Caco-2 (cell line): ENCODE results near the gene FOXD4. TPM values are rescaled to one million over a fixed set of nuclear protein-coding genes. Genes with fewer than 3 reads are reported as not detected.
A peak's percentile ranks its signal among the peaks of the same experiment; 100 is the strongest.
"Not testable (repeated sequence)": the region's sequence is repeated elsewhere in the genome, so short reads cannot be mapped to it uniquely, and the experiment has no call there.

Source experiments
- BruUV-seq: library from RNA; stranded (reverse); fragments of 400-500 nt; replicated peaks from 2 replicates; lab custom pipeline; 2021; lab: Mats Ljungman, UMichigan
- CTCF ChIA-PET: fragments of 300-600 bp; sonication (Branson Sonifier 250); formaldehyde crosslinking; loops from one replicate; lab custom pipeline; 2022; ENCODE audit warnings: antibody characterized with exemption; lab: Charles Lee
- POLR2A ChIA-PET: fragments of 300-600 bp; sonication (Branson Sonifier 250); formaldehyde crosslinking; loops from one replicate; lab custom pipeline; 2022; ENCODE audit warnings: antibody characterized with exemption; lab: Charles Lee
- DNase-seq, 2 experiments: peaks; one replicate each; pipeline versions ENCODE4 v3.0.0 to v3.0.0-alpha.2; 2020 to 2022
- H3K27me3 ChIP-seq: replicated peaks from 2 replicates; pipeline ENCODE4 v1.6.0; 2011; ENCODE audit warnings: low read length; ENCODE audit not compliant: control insufficient read depth, insufficient read depth
- H3K36me3 ChIP-seq: 2 replicates; pipeline ENCODE4 v1.5.1; 2011; ENCODE audit warnings: low read length; ENCODE audit not compliant: control insufficient read depth, insufficient read depth
- H3K4me1 ChIP-seq: fragments of 250-450 bp; sonication (Bioruptor Pico); 2 replicates; pipeline ENCODE4 v1.5.1; 2020; ENCODE audit warnings: mild to moderate bottlenecking
- H3K4me3 ChIP-seq: 2 replicates; pipeline ENCODE4 v1.5.1; 2011; ENCODE audit warnings: low read depth, mild to moderate bottlenecking, control low read depth, low read length
- H3K9me3 ChIP-seq: fragments of 250-450 bp; sonication (Bioruptor Pico); 2 replicates; pipeline ENCODE4 v1.5.1; 2020; ENCODE audit warnings: mild to moderate bottlenecking, moderate library complexity
- H3K27ac Mint-ChIP-seq: one replicate; pipeline ENCODE4 v1.8.0; 2022; ENCODE audit warnings: mixed read lengths; ENCODE audit not compliant: unreplicated experiment
- H3K27me3 Mint-ChIP-seq: one replicate; pipeline ENCODE4 v1.8.0; 2022; ENCODE audit warnings: mixed read lengths; ENCODE audit not compliant: insufficient read depth, unreplicated experiment
- H3K36me3 Mint-ChIP-seq: one replicate; pipeline ENCODE4 v1.8.0; 2022; ENCODE audit warnings: mild to moderate bottlenecking, mixed read lengths; ENCODE audit not compliant: insufficient read depth, unreplicated experiment
- H3K4me1 Mint-ChIP-seq: one replicate; pipeline ENCODE4 v1.8.0; 2022; ENCODE audit warnings: low read depth, mixed read lengths; ENCODE audit not compliant: unreplicated experiment
- H3K4me3 Mint-ChIP-seq: one replicate; pipeline ENCODE4 v1.8.0; 2022; ENCODE audit warnings: mild to moderate bottlenecking, moderate library complexity, mixed read lengths; ENCODE audit not compliant: unreplicated experiment
- H3K9me3 Mint-ChIP-seq: one replicate; pipeline ENCODE4 v1.8.0; 2022; ENCODE audit warnings: mixed read lengths; ENCODE audit not compliant: unreplicated experiment
- intact Hi-C: fragments of 100-400 bp; cut with micrococcal nuclease; formaldehyde crosslinking; loops from one replicate; pipeline ENCODE4 v1.10.0; 2022; ENCODE audit not compliant: unreplicated experiment
- total RNA-seq: library from RNA; stranded (reverse); gene quantifications from 2 replicates; pipeline ENCODE4 v1.2.3, GENCODE V29; 2022

The FOXD4 gene
- total RNA-seq, 1 experiment from 2014 or later = 0.93 TPM

DNA sequence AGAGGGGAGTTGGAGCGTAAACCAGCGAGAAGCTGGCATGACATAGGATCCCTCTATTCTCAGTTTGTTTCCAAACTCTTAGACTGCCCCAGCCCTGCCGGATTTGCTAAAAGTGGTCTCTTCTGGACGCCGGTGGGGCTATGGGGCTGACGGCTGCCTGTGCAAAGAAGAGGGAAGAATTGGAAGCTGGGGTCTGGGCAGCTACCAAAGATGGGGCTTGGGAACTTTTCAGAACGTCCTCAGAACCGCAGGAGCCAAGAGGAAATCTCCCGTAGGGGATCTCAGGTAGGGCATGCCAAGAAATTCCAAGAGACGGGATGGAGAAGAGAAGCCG lies 3.1 kb downstream of the FOXD4 start:
- H3K4me1 ChIP-seq, H3K27me3 ChIP-seq, DNase-seq, H3K9me3 ChIP-seq, intact Hi-C loops, H3K27me3 Mint-ChIP-seq, H3K27ac Mint-ChIP-seq, CTCF ChIA-PET, H3K9me3 Mint-ChIP-seq, H3K36me3 ChIP-seq, H3K4me1 Mint-ChIP-seq, POLR2A ChIA-PET, BruUV-seq: not testable (repeated sequence)
- peak overlapping the region; percentile 45; the same call in 1 of the 2 replicates for H3K4me3 ChIP-seq
- H3K4me3 Mint-ChIP-seq = peak overlapping the region; percentile 71
- H3K36me3 Mint-ChIP-seq = peaks cover 10% of the 10 kb centered on the region

DNA sequence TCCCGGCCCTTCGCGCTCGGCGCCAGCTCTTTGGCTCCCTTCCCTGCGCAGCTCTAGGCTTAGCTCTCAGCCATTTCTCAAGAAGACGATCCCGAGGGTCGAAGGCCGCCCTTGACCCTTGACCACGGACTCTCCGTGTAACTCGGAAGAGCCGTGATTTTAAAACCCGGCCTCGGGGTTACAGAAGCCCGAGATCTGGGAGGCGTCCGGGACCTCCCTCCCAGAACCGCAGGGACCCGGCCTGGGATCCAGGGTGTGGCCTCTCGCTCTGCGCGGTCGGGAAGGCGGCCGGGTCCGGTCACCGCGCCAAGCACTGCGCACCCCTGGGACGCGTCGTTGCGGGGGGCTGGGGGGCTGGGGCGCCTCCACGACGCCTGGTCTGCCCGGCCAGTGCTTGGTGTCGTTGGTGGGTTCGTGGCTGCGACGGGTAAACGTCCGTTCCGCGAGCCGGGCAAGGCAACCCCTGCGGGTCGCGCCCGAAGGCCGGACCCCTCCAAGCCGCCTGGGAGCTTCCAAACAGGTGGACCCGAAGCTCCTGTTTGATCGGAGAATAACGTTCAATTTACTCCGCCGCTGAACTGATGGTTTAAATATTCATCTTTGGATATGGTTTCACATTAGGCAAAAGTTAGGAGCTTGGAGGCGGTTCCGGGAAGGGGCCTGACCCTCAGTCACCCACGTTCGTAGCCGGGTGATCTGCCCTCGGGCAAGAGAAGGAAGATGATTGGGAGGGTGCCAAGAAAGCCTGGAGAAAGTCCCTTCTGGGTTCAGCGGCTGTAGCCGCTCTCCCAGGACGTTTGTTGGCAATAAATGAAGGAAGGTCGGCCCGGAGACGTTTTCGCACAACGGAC lies 3.7 kb downstream of the FOXD4 start:
- H3K4me3 Mint-ChIP-seq = peak overlapping the region; percentile 71
- CTCF ChIA-PET, DNase-seq, BruUV-seq, H3K27me3 ChIP-seq, H3K36me3 ChIP-seq, H3K4me1 Mint-ChIP-seq, H3K9me3 ChIP-seq, POLR2A ChIA-PET, H3K27ac Mint-ChIP-seq, H3K9me3 Mint-ChIP-seq, intact Hi-C loops, H3K4me1 ChIP-seq, H3K27me3 Mint-ChIP-seq: not testable (repeated sequence)
- H3K4me3 ChIP-seq = peak overlapping the region; percentile 45
- H3K36me3 Mint-ChIP-seq = peaks cover 10% of the 10 kb centered on the region

DNA sequence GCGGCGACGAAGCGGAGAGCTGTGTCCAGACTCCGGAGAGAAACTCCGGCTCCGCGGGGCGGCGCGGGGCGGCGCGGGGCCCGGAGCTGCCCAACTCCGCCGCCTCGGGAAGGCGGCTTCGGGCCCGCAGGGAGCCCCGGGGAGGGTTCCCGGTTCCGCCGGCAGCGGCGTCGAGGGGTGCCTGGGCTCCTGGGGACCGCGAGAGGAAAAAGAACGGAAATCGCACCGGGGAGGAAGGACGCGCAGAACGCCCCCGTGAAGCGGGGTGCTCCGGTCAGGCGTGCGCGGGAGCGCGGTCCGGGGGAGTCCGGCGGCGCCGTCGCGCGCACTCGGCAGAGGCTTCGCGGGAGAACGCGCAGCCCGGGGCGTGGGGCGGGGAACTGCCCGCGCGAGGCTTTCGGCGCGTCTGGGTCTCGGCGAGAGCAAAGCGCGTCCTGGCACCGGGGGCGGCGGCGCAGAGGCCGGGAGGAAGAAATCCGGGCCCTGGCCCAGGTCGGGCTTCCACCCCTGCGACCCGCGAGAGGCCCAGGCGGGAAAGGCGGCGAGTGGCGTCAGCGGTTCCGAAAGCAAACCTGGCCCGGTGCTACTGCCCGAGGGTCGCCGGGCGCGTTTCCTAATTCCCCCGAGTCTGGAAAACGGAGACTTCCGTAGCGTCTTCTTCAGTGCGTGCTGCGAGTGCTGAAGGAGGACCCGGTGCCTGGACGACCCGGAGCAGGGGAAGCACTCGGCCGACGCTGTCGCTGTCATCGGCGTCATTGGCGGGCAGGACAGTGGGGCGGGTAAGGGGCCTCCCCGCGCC lies 4.5 kb downstream of the FOXD4 start:
- H3K9me3 Mint-ChIP-seq, H3K27ac Mint-ChIP-seq, intact Hi-C loops, POLR2A ChIA-PET, CTCF ChIA-PET, H3K36me3 ChIP-seq, H3K4me1 ChIP-seq, H3K27me3 Mint-ChIP-seq, H3K27me3 ChIP-seq, H3K9me3 ChIP-seq, BruUV-seq: not testable (repeated sequence)
- Mint-ChIP-seq H3K4me3 (peak overlapping the region; percentile 71), H3K4me1 (peaks cover 13% of the 10 kb centered on the region), H3K36me3 (peaks cover 10% of the 10 kb centered on the region)
- H3K4me3 ChIP-seq = peak overlapping the region; percentile 45
- DNase-seq = peak; percentile 41 to 47

DNA sequence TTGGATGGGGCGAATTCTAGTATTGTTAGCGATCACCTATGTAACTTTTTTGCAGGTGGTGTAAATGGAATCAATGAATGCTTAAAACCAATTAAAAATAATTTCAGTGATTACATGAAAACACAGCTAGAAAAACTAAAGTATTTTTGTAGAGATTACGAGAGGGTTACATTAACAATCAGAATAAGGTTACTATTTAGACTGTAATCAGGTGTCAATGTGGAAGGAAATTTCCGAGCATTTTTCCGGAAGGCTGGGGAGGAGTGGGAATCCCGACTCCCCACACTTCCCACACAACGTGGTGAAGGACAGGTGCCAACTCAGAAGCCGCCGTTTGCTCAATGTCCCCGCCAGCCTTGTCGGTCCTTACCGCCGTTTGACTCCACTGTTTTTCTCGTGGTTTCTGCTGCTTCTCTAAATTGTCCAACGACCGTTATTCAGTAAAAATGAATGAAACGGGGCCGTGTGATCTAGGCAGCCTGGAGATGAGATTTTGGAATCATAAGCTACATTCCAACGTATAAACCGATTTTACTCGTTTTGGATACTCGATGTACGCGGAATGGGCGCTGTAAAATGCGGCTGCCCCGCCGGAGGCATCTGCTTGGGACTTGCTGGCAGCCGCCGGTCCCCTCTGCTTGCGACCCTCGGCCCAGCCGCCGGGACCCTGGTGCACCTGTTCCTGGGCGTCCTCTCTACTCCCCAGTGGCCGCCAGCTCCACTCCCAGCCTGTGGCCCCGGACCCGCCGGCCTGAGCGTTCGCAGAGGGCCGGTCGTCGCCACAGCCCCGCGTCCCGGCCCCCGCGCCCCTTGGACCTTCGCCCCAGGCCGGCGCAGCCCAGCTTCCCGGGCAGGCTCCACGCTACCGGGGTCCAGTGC lies 5.4 kb downstream of the FOXD4 start:
- H3K27me3 ChIP-seq = not testable (repeated sequence)

DNA sequence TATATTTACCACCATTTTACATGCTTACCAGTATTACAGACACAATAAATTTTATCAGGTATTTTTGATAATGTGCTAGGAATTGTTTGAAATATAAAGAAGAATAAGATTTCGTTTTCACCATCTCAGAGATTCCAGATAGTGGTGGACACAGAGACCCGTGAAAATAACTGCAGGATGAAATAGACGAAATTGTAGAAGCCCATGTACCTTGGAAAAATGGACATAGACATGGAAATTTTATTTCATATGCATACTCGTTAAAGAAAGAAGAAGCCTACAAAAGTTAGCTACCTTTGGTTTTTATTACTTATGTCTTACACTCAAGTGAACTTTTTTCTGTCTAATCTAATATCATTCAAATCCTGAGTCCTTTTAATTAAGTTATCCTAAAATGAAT lies 7.5 kb downstream of the FOXD4 start:
- H3K9me3 Mint-ChIP-seq, H3K4me3 ChIP-seq, H3K36me3 ChIP-seq, H3K36me3 Mint-ChIP-seq, POLR2A ChIA-PET, H3K27ac Mint-ChIP-seq, intact Hi-C loops, H3K4me3 Mint-ChIP-seq, H3K4me1 ChIP-seq, BruUV-seq, H3K27me3 ChIP-seq, DNase-seq, CTCF ChIA-PET, H3K9me3 ChIP-seq: not testable (repeated sequence)
- Mint-ChIP-seq H3K4me1 (peaks cover 13% of the 10 kb centered on the region), H3K27me3 (peaks cover 13% of the 10 kb centered on the region)

More for the DNA sequence above, 5.4 kb downstream of the FOXD4 start:
- H3K9me3 ChIP-seq, H3K27ac Mint-ChIP-seq, BruUV-seq, H3K36me3 ChIP-seq, POLR2A ChIA-PET, H3K9me3 Mint-ChIP-seq, H3K27me3 Mint-ChIP-seq, H3K4me1 ChIP-seq, H3K36me3 Mint-ChIP-seq, CTCF ChIA-PET, intact Hi-C loops, DNase-seq: not testable (repeated sequence)
- H3K4me3 ChIP-seq = peak overlapping the region; percentile 45
- H3K4me3 Mint-ChIP-seq = peak overlapping the region; percentile 71
- peaks cover 13% of the 10 kb centered on the region for H3K4me1 Mint-ChIP-seq

DNA sequence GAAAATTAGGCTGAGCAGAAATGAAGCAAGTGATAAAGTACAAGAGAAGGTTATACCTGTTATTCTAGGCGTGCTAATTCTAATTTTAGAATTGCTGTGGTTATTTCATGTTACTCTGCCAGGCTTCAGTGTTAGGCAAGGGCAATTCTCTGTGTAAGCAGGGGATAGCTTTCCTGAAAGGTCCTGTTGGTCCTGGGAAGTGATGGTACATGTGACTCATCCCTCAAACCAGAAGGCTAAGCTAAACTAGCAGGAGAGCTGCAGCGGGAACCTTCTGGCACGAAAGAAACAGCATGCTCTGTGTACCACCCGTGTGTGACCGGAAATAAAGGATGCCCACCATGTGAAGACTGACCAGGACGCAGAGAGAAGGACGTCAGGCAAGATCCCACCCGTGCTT lies 8.7 kb downstream of the FOXD4 start:
- CTCF ChIA-PET, H3K27me3 Mint-ChIP-seq, intact Hi-C loops, H3K36me3 ChIP-seq, H3K9me3 ChIP-seq, DNase-seq, H3K27ac Mint-ChIP-seq, H3K9me3 Mint-ChIP-seq, H3K4me1 ChIP-seq, H3K4me3 Mint-ChIP-seq, BruUV-seq, H3K4me1 Mint-ChIP-seq, H3K36me3 Mint-ChIP-seq, H3K4me3 ChIP-seq, H3K27me3 ChIP-seq, POLR2A ChIA-PET: not testable (repeated sequence)
